ENCODE results near the gene SLC41A1.
A peak's percentile ranks its signal among the peaks of the same experiment; 100 is the strongest.

DNA sequence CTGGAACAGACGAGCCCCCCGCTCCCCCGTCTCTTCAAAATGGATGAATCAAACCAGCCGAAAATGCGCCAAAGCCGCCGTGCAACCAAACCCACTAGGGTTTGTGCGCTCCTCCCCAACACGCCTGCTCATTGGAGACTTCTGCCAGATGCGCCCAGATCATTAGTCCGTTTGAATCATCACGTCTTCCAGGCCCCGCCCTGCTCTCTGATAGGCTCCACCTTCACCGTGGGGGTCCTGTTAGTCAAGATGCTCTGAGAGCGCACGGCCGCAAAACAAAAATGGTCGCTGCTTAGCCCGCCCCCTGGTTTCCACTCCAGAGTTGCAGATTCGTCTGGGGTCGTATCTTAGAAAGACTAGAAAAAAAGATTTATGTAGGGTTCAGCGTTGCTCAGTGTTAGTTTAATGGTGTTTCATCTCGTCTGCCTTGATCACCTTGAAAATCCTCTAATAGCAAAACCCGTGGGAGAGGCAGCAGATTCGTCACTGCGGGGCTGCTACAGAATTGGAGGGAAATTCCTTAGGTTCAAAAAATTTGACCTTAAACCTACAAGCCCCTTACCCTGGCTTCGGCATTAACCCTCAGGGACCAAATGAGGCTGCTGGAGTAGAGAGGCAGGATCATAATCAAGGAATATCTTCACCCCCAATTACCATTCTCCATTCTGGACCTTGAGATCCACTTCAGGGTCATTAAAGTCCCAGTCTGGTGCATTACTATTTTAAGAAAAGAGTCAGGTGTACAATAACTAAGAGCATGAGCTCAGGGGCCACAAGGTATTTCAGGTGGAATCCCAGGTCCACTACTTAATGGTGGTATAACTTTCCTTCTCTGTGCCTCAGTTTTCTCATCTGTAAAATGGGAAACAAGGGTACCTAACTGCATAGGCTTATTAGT lies 62.6 kb downstream of the SLC41A1 start, which contains the start of gene NUCKS1:
- TF ChIP-seq, protein P1, sequence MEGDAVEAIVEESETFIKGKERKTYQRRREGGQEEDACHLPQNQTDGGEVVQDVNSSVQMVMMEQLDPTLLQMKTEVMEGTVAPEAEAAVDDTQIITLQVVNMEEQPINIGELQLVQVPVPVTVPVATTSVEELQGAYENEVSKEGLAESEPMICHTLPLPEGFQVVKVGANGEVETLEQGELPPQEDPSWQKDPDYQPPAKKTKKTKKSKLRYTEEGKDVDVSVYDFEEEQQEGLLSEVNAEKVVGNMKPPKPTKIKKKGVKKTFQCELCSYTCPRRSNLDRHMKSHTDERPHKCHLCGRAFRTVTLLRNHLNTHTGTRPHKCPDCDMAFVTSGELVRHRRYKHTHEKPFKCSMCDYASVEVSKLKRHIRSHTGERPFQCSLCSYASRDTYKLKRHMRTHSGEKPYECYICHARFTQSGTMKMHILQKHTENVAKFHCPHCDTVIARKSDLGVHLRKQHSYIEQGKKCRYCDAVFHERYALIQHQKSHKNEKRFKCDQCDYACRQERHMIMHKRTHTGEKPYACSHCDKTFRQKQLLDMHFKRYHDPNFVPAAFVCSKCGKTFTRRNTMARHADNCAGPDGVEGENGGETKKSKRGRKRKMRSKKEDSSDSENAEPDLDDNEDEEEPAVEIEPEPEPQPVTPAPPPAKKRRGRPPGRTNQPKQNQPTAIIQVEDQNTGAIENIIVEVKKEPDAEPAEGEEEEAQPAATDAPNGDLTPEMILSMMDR (IDR thresholded peaks at IDR 0.05) = peak in 3 of 7 experiments; percentile 20 to 66 (median 39)
- TF ChIP-seq EP300 (IDR thresholded peaks at IDR 0.05) = no peak
